HL-60 (cell line): ENCODE results near the gene WWOX.

Source experiments
- GABPA ChIP-seq: IDR thresholded peaks from 2 replicates; pipeline ENCODE4 v1.6.1; 2012; ENCODE audit warnings: low read depth
- POLR2AphosphoS5 ChIP-seq: IDR thresholded peaks from 2 replicates; pipeline ENCODE4 v1.6.1; 2012; ENCODE audit warnings: low read depth
- TF ChIP-seq, protein P1 (sequence below): IDR thresholded peaks from one replicate; pipeline ENCODE4 v1.5.1; 2011; ENCODE audit warnings: low read length, control low read depth, inconsistent platforms; ENCODE audit not compliant: insufficient read depth

DNA sequence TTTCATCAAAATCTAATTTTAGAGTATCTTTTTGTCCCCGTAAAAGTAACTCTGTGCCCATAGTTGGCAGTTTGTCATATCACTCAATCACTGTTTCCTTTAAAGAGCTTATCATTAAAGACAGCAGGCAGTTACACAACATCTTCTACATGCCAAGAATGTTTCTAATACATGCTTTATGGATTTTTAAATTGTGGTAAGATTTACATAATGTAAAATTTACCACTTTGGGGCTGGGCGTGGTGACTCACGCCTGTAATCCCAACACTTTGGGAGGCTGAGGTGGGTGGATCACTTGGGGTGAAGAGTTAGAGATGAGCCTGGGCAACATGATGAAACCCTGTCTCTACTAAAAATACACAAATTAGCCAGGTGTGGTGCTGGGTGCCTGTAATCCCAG lies 687.2 kb downstream of the WWOX start:
- TF ChIP-seq, protein P1, sequence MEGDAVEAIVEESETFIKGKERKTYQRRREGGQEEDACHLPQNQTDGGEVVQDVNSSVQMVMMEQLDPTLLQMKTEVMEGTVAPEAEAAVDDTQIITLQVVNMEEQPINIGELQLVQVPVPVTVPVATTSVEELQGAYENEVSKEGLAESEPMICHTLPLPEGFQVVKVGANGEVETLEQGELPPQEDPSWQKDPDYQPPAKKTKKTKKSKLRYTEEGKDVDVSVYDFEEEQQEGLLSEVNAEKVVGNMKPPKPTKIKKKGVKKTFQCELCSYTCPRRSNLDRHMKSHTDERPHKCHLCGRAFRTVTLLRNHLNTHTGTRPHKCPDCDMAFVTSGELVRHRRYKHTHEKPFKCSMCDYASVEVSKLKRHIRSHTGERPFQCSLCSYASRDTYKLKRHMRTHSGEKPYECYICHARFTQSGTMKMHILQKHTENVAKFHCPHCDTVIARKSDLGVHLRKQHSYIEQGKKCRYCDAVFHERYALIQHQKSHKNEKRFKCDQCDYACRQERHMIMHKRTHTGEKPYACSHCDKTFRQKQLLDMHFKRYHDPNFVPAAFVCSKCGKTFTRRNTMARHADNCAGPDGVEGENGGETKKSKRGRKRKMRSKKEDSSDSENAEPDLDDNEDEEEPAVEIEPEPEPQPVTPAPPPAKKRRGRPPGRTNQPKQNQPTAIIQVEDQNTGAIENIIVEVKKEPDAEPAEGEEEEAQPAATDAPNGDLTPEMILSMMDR = no peak
- TF ChIP-seq POLR2AphosphoS5 (no peak), GABPA (no peak)
